Glutamatergic neuron (in vitro differentiated cells): ENCODE data around the gene DCLK2. TPM values are rescaled to one million over a fixed set of nuclear protein-coding genes. Genes with fewer than 3 reads are reported as not detected.

ENCODE experiments used
- DNase-seq: peaks from one replicate; pipeline ENCODE4 v3.0.0; 2022
- H3K27ac Mint-ChIP-seq: one replicate; pipeline ENCODE4 v1.8.0; 2020; ENCODE audit warnings: mild to moderate bottlenecking, mixed read lengths, inconsistent platforms; ENCODE audit not compliant: unreplicated experiment
- H3K27me3 Mint-ChIP-seq: one replicate; pipeline ENCODE4 v1.8.0; 2020; ENCODE audit warnings: mild to moderate bottlenecking, moderate library complexity, mixed read lengths, inconsistent platforms; ENCODE audit not compliant: unreplicated experiment
- H3K36me3 Mint-ChIP-seq: one replicate; pipeline ENCODE4 v1.8.0; 2020; ENCODE audit warnings: mild to moderate bottlenecking, mixed read lengths, inconsistent platforms; ENCODE audit not compliant: unreplicated experiment
- H3K4me1 Mint-ChIP-seq: one replicate; pipeline ENCODE4 v1.8.0; 2020; ENCODE audit warnings: mild to moderate bottlenecking, low read depth, mixed read lengths, inconsistent platforms; ENCODE audit not compliant: unreplicated experiment
- H3K4me3 Mint-ChIP-seq: one replicate; pipeline ENCODE4 v1.8.0; 2020; ENCODE audit warnings: mild to moderate bottlenecking, mixed read lengths, inconsistent platforms; ENCODE audit not compliant: unreplicated experiment
- H3K9me3 Mint-ChIP-seq: one replicate; pipeline ENCODE4 v1.8.0; 2020; ENCODE audit warnings: mild to moderate bottlenecking, moderate library complexity, mixed read lengths, inconsistent platforms; ENCODE audit not compliant: unreplicated experiment
- total RNA-seq: library from RNA; stranded (reverse); fragmentation: NEBNext Ultra II Directional; extraction: Animal tissue kit (Norgen Biotek cat#: 25700); gene quantifications from one replicate; pipeline ENCODE4 v1.2.1, GENCODE V29; 2021; ENCODE audit not compliant: unreplicated experiment
- TF ChIP-seq, protein P1 (sequence below): fragments of 200-600 bp; sonication (generic); IDR thresholded peaks from one replicate; pipeline ENCODE4 v1.5.0; 2021; ENCODE audit not compliant: partially characterized antibody, unreplicated experiment

The DCLK2 gene
- total RNA-seq, 1 donor from 2014 or later = 36.8 TPM

GRCh38 chr4:150072906-150073714 is 5.1 kb upstream of the DCLK2 start:
- no peak for DNase-seq
- H3K27me3 Mint-ChIP-seq = peaks cover 2% of the 10 kb centered on the region
- TF ChIP-seq, protein P1, sequence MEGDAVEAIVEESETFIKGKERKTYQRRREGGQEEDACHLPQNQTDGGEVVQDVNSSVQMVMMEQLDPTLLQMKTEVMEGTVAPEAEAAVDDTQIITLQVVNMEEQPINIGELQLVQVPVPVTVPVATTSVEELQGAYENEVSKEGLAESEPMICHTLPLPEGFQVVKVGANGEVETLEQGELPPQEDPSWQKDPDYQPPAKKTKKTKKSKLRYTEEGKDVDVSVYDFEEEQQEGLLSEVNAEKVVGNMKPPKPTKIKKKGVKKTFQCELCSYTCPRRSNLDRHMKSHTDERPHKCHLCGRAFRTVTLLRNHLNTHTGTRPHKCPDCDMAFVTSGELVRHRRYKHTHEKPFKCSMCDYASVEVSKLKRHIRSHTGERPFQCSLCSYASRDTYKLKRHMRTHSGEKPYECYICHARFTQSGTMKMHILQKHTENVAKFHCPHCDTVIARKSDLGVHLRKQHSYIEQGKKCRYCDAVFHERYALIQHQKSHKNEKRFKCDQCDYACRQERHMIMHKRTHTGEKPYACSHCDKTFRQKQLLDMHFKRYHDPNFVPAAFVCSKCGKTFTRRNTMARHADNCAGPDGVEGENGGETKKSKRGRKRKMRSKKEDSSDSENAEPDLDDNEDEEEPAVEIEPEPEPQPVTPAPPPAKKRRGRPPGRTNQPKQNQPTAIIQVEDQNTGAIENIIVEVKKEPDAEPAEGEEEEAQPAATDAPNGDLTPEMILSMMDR = no peak
- H3K4me3 Mint-ChIP-seq = no peak overlapping the region
- H3K36me3 Mint-ChIP-seq = no peaks in the 10 kb centered on the region
- H3K9me3 Mint-ChIP-seq = peaks cover 8% of the 10 kb centered on the region
- no peaks in the 10 kb centered on the region for H3K4me1 Mint-ChIP-seq
- no peak overlapping the region for H3K27ac Mint-ChIP-seq

GRCh38 chr4:150074064-150074463 is 4.2 kb upstream of the DCLK2 start:
- Mint-ChIP-seq H3K27ac (no peak overlapping the region), H3K4me1 (no peaks in the 10 kb centered on the region), H3K4me3 (no peak overlapping the region), H3K9me3 (peaks cover 8% of the 10 kb centered on the region), H3K27me3 (peaks cover 2% of the 10 kb centered on the region), H3K36me3 (no peaks in the 10 kb centered on the region)
- TF ChIP-seq, protein P1 = no peak
- DNase-seq = no peak

GRCh38 chr4:150078579-150079080 is 385 bp downstream of the DCLK2 start:
- H3K9me3 Mint-ChIP-seq = peaks cover 10% of the 10 kb centered on the region
- H3K4me1 Mint-ChIP-seq = peaks cover 11% of the 10 kb centered on the region
- TF ChIP-seq, protein P1 = no peak
- H3K36me3 Mint-ChIP-seq = no peaks in the 10 kb centered on the region
- no peak overlapping the region for H3K27ac Mint-ChIP-seq
- peak; percentile 70 for DNase-seq
- peaks cover 6% of the 10 kb centered on the region for H3K27me3 Mint-ChIP-seq
- H3K4me3 Mint-ChIP-seq = peak overlapping the region; percentile 75

DNA sequence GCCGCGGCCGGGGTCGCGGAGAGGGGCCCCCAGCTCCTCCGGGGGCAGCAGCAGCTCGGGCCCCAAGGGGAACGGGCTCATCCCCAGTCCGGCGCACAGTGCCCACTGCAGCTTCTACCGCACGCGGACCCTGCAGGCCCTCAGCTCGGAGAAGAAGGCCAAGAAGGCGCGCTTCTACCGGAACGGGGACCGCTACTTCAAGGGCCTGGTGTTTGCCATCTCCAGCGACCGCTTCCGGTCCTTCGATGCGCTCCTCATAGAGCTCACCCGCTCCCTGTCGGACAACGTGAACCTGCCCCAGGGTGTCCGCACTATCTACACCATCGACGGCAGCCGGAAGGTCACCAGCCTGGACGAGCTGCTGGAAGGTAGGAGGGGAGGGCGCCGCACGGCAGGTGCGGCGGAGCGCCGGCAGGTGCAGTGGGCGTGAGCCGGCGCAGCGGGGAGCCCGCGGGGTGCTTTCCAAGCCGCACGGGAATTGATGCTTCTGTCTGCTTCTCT is 886 bp downstream of the DCLK2 start:
- peaks cover 10% of the 10 kb centered on the region for H3K9me3 Mint-ChIP-seq
- peaks cover 11% of the 10 kb centered on the region for H3K4me1 Mint-ChIP-seq
- peak overlapping the region; percentile 72 for H3K27ac Mint-ChIP-seq
- H3K27me3 Mint-ChIP-seq = peaks cover 6% of the 10 kb centered on the region
- DNase-seq = peak; percentile 52
- H3K36me3 Mint-ChIP-seq = no peaks in the 10 kb centered on the region
- TF ChIP-seq, protein P1 = no peak
- H3K4me3 Mint-ChIP-seq = peak overlapping the region; percentile 93

DNA sequence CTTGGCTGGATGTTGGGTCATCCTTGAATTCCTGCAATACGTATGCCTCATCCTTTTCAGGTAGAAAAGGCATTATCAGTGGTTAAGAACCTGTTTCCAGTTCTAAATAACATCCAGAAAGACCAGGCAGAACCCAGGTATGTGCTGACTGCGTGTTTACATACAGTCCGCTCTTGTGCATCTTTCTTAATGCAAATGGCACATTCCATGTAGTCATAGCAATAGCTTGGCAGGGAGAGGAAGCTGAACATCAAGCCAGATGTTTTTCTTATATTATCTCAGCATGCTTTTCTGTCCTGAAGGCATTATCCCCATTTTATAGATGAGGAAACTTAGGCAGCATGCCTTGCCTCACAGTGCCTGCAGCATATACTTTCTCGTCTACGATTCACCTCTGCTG is 2.1 kb downstream of the DCLK2 start:
- TF ChIP-seq, protein P1 = no peak
- DNase-seq = no peak
- Mint-ChIP-seq H3K4me3 (peak overlapping the region; percentile 7), H3K27me3 (peaks cover 6% of the 10 kb centered on the region), H3K4me1 (peaks cover 11% of the 10 kb centered on the region), H3K36me3 (peaks cover 7% of the 10 kb centered on the region), H3K27ac (no peak overlapping the region), H3K9me3 (peaks cover 7% of the 10 kb centered on the region)
